SK-N-SH (cell line): ENCODE measurements around the gene NR2C2. TPM values are rescaled to one million over a fixed set of nuclear protein-coding genes. Genes with fewer than 3 reads are reported as not detected.

ENCODE experiments used
- CTCF ChIA-PET: fragments of 300-600, 350-600 bp; formaldehyde crosslinking; extraction: SDS; loops from one replicate; lab custom pipeline; 2021; lab: Yijun Ruan, JAX
- POLR2A ChIA-PET: fragments of 350-600 bp; sonication (Branson Sonifier 250); formaldehyde crosslinking; extraction: SDS; loops from one replicate; lab custom pipeline; 2020; ENCODE audit warnings: antibody characterized with exemption, inconsistent platforms; lab: Yijun Ruan, JAX
- DNase-seq: peaks from one replicate; pipeline ENCODE4 v3.0.0; 2012
- H2AFZ ChIP-seq: fragments of 200-600 bp; sonication (generic); 2 replicates; pipeline ENCODE4 v1.8.1; 2016; ENCODE audit warnings: antibody characterized with exemption, mild to moderate bottlenecking, low read depth
- H3F3A ChIP-seq: fragments of 200-600 bp; sonication (generic); replicated peaks from 2 replicates; pipeline ENCODE3; 2016; ENCODE audit warnings: antibody characterized with exemption, mild to moderate bottlenecking; ENCODE audit not compliant: insufficient read depth
- H3K27ac ChIP-seq, 2 experiments: fragments of 200-500 bp in 1 of 2; fragments of 200-600 bp in 1 of 2; sonication (Bioruptor generic) in 1 of 2; sonication (generic), shearing (Covaris generic) in 1 of 2; 2 replicates each; pipeline versions ENCODE4 v1.5.1 to v1.6.1; 2014 to 2016; ENCODE audit warnings: low read depth in 2 of 2, inconsistent platforms in 1 of 2, low read length in 1 of 2, mild to moderate bottlenecking in 1 of 2, mixed read lengths in 1 of 2
- H3K27me3 ChIP-seq: fragments of 200-600 bp; sonication (generic), shearing (Covaris generic); 2 replicates; pipeline ENCODE4 v1.6.1; 2016; ENCODE audit warnings: mixed run types; ENCODE audit not compliant: insufficient read depth
- H3K36me3 ChIP-seq, 2 experiments: fragments of 200-500 bp in 1 of 2; fragments of 200-600 bp in 1 of 2; sonication (Bioruptor generic) in 1 of 2; sonication (generic) in 1 of 2; replicated peaks in 1 of 2; 2 replicates each; pipeline versions ENCODE3 to v1.5.1; 2014 to 2016; ENCODE audit warnings: low read length in 1 of 2, mild to moderate bottlenecking in 1 of 2; ENCODE audit not compliant: insufficient read depth in 2 of 2, control insufficient read depth in 1 of 2
- H3K4me1 ChIP-seq, 2 experiments: fragments of 200-500 bp in 1 of 2; fragments of 200-600 bp in 1 of 2; sonication (Bioruptor generic) in 1 of 2; sonication (generic), shearing (Covaris generic) in 1 of 2; 2 replicates each; pipeline versions ENCODE4 v1.5.1 to v1.6.1; 2014 to 2016; ENCODE audit warnings: low read depth in 1 of 2, low read length in 1 of 2, mixed run types in 1 of 2; ENCODE audit not compliant: insufficient read depth in 2 of 2, control insufficient read depth in 1 of 2
- H3K4me2 ChIP-seq: fragments of 200-600 bp; sonication (generic), shearing (Covaris generic); 2 replicates; pipeline ENCODE4 v1.6.1; 2017; ENCODE audit warnings: mixed run types
- H3K4me3 ChIP-seq, 2 experiments: fragments of 200-500 bp in 1 of 2; fragments of 200-600 bp in 1 of 2; sonication (Bioruptor generic) in 1 of 2; sonication (generic), shearing (Covaris generic) in 1 of 2; 2 replicates each; pipeline versions ENCODE4 v1.5.1 to v1.8.1; 2014 to 2016; ENCODE audit warnings: low read depth in 2 of 2, inconsistent platforms in 1 of 2, low read length in 1 of 2, mild to moderate bottlenecking in 1 of 2, mixed read lengths in 1 of 2, moderate library complexity in 1 of 2
- H3K79me2 ChIP-seq: fragments of 200-600 bp; sonication (generic); 2 replicates; pipeline ENCODE4 v1.8.1; 2017; ENCODE audit warnings: mild to moderate bottlenecking; ENCODE audit not compliant: insufficient read depth
- H3K9ac ChIP-seq: fragments of 200-600 bp; sonication (generic); 2 replicates; pipeline ENCODE4 v1.6.1; 2017; ENCODE audit warnings: mixed run types
- H3K9me2 ChIP-seq: fragments of 200-600 bp; sonication (generic); 2 replicates; pipeline ENCODE4 v1.6.1; 2017; ENCODE audit warnings: mixed run types
- H3K9me3 ChIP-seq: fragments of 200-600 bp; sonication (generic); 2 replicates; pipeline ENCODE4 v1.6.1; 2017; ENCODE audit warnings: mixed run types, mild to moderate bottlenecking, moderate library complexity
- H4K20me1 ChIP-seq: fragments of 200-600 bp; sonication (generic); 2 replicates; pipeline ENCODE4 v1.6.1; 2017; ENCODE audit warnings: mild to moderate bottlenecking, mixed run types; ENCODE audit not compliant: insufficient read depth
- EP300 ChIP-seq, 2 experiments: IDR thresholded peaks; 2 replicates each; pipeline versions ENCODE4 v1.4.0 to v1.6.1; 2012; ENCODE audit warnings: borderline replicate concordance in 1 of 2, low read depth in 1 of 2, low read length in 1 of 2
- FOSL2 ChIP-seq: IDR thresholded peaks from 2 replicates; pipeline ENCODE4 v1.4.0; 2012; ENCODE audit warnings: low read depth, mild to moderate bottlenecking, moderate library complexity, borderline replicate concordance
- FOXM1 ChIP-seq: IDR thresholded peaks from 2 replicates; pipeline ENCODE4 v1.4.0; 2012; ENCODE audit warnings: low read depth, mild to moderate bottlenecking
- JUND ChIP-seq: IDR thresholded peaks from 2 replicates; pipeline ENCODE4 v1.4.0; 2012
- NFIC ChIP-seq: IDR thresholded peaks from 2 replicates; pipeline ENCODE4 v1.4.0; 2012; ENCODE audit warnings: borderline replicate concordance
- TCF12 ChIP-seq: IDR thresholded peaks from 2 replicates; pipeline ENCODE4 v1.4.0; 2012
- WGBS: methylation state at CpG from one replicate; pipeline ENCODE4 v1.1.6; 2017; ENCODE audit warnings: low lambda C conversion rate; 5-methylcytosine and 5-hydroxymethylcytosine counted together
- polyA plus RNA-seq, 3 experiments: library from polyadenylated mRNA; depleted of rRNA; stranded (reverse); fragments of >200 nt; gene quantifications; 2 replicates each; pipeline ENCODE4 v1.2.3, GENCODE V29; 2012
- TF ChIP-seq, protein P1 (sequence below): IDR thresholded peaks from 2 replicates; pipeline ENCODE4 v1.4.0; 2012; ENCODE audit warnings: low read depth, borderline replicate concordance
- TF ChIP-seq, protein P2 (sequence below): fragments of 200-600 bp; sonication (generic); IDR thresholded peaks from 2 replicates; pipeline ENCODE4 v1.6.1; 2017; ENCODE audit warnings: antibody characterized with exemption, mild to moderate bottlenecking, moderate library complexity
- TF ChIP-seq, protein P3 (sequence below): fragments of 150-350 bp; IDR thresholded peaks from 2 replicates; pipeline ENCODE4 v1.6.1; 2016; ENCODE audit warnings: mild to moderate bottlenecking, low read depth, low read length

The NR2C2 gene
- polyA plus RNA-seq, 1 of the 3 experiments (the other 2 are of a cell fraction): 13.1 TPM

DNA sequence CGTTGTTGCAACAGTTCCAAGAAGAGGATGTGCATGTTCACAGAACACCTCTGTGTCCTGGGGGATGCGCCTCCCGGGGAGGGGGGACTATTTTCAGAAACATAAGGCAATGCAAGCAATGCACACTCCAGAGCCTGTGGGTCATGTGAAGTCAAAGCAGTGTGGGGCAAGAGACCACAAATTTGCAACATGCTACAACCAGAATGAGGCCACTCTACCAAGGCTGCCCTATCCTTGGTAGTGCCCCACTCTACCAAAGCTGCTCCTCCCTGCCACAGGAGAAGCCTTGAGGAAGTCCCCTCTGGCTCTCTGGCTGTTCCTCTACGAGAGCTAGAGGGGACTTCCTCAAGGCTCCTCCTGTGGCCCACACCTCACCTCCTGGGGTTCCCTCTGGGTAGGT is 8.4 kb upstream of the NR2C2 start:
- 86% methylated on average over 4 of the region's 4 CpGs for WGBS
- CTCF ChIA-PET: interaction anchor here (1.2 to 1.6 kb wide), 2 partner anchors 12 to 241 kb away, joined by 3 to 9 read pairs; no protein-coding TSS in a partner anchor
- POLR2A ChIA-PET: no interaction called here
- peaks cover 0 to 4% of the 10 kb centered on the region in 2 experiments; a peak in 1 of 4 replicates for H3K4me1 ChIP-seq
- no peaks in the 10 kb centered on the region for H3K9me2 ChIP-seq
- peaks cover 16% of the 10 kb centered on the region for H4K20me1 ChIP-seq
- H3K4me3 ChIP-seq: no peak overlapping the region
- H3K79me2 ChIP-seq: peaks cover 12% of the 10 kb centered on the region; the same call in 1 of the 2 replicates
- H3K36me3 ChIP-seq: peaks cover 11 to 16% of the 10 kb centered on the region in 2 experiments
- no peak overlapping the region for H3K27ac ChIP-seq
- TF ChIP-seq FOSL2 (no peak), TCF12 (no peak), EP300 (IDR thresholded peaks at IDR 0.05; ENCODE audit: borderline replicate concordance in 1 of 2, low read depth in 1 of 2, low read length in 1 of 2) (no peak), FOXM1 (no peak), JUND (no peak), NFIC (no peak)
- TF ChIP-seq, protein P1, sequence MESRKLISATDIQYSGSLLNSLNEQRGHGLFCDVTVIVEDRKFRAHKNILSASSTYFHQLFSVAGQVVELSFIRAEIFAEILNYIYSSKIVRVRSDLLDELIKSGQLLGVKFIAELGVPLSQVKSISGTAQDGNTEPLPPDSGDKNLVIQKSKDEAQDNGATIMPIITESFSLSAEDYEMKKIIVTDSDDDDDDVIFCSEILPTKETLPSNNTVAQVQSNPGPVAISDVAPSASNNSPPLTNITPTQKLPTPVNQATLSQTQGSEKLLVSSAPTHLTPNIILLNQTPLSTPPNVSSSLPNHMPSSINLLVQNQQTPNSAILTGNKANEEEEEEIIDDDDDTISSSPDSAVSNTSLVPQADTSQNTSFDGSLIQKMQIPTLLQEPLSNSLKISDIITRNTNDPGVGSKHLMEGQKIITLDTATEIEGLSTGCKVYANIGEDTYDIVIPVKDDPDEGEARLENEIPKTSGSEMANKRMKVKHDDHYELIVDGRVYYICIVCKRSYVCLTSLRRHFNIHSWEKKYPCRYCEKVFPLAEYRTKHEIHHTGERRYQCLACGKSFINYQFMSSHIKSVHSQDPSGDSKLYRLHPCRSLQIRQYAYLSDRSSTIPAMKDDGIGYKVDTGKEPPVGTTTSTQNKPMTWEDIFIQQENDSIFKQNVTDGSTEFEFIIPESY: no peak
- TF ChIP-seq, protein P2, sequence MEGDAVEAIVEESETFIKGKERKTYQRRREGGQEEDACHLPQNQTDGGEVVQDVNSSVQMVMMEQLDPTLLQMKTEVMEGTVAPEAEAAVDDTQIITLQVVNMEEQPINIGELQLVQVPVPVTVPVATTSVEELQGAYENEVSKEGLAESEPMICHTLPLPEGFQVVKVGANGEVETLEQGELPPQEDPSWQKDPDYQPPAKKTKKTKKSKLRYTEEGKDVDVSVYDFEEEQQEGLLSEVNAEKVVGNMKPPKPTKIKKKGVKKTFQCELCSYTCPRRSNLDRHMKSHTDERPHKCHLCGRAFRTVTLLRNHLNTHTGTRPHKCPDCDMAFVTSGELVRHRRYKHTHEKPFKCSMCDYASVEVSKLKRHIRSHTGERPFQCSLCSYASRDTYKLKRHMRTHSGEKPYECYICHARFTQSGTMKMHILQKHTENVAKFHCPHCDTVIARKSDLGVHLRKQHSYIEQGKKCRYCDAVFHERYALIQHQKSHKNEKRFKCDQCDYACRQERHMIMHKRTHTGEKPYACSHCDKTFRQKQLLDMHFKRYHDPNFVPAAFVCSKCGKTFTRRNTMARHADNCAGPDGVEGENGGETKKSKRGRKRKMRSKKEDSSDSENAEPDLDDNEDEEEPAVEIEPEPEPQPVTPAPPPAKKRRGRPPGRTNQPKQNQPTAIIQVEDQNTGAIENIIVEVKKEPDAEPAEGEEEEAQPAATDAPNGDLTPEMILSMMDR: no peak
- no peak for DNase-seq
- no peaks in the 10 kb centered on the region for H3K9me3 ChIP-seq
- no peak overlapping the region for H2AFZ ChIP-seq
- no peak overlapping the region for H3K9ac ChIP-seq
- H3F3A ChIP-seq: no peaks in the 10 kb centered on the region
- no peaks in the 10 kb centered on the region for H3K27me3 ChIP-seq
- H3K4me2 ChIP-seq: no peak overlapping the region

DNA sequence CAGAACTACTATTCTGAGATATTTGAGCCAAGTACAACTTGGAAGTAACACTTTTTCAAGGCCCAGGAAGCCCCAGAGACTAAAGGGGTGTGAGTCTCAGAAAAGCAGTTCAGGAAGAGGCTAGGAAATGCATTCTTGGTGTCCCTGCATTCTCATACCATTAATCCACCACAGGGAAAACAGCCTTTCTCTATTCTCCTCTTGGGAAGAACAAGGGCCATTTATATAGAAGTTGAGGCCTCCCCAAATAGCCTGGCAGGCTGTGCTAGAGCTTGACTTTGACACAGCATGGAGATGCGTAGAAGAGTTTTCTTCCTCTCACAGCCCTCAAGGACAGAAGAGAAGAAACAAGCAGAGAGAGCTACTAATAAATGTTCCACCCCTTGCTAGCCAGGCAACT is 5.5 kb upstream of the NR2C2 start:
- no peak overlapping the region for H2AFZ ChIP-seq
- peaks cover 0 to 9% of the 10 kb centered on the region in 2 experiments; a peak in 2 of 4 replicates for H3K4me1 ChIP-seq
- peaks cover 20% of the 10 kb centered on the region for H4K20me1 ChIP-seq
- WGBS: 100% methylated on average over 1 of the region's 1 CpG
- no peaks in the 10 kb centered on the region for H3K27me3 ChIP-seq
- no peak overlapping the region for H3K4me3 ChIP-seq
- H3K9me3 ChIP-seq: no peaks in the 10 kb centered on the region
- CTCF ChIA-PET: interaction anchor here (1.3 kb wide), 1 partner anchor 456 kb away, joined by 3 read pairs; no protein-coding TSS in a partner anchor
- no peak overlapping the region for H3K27ac ChIP-seq
- POLR2A ChIA-PET: no interaction called here
- DNase-seq: no peak
- TF ChIP-seq, protein P3, sequence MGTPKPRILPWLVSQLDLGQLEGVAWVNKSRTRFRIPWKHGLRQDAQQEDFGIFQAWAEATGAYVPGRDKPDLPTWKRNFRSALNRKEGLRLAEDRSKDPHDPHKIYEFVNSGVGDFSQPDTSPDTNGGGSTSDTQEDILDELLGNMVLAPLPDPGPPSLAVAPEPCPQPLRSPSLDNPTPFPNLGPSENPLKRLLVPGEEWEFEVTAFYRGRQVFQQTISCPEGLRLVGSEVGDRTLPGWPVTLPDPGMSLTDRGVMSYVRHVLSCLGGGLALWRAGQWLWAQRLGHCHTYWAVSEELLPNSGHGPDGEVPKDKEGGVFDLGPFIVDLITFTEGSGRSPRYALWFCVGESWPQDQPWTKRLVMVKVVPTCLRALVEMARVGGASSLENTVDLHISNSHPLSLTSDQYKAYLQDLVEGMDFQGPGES: no peak
- TF ChIP-seq TCF12: no peak
- peaks cover 7% of the 10 kb centered on the region for H3F3A ChIP-seq
- H3K79me2 ChIP-seq: peaks cover 41% of the 10 kb centered on the region
- H3K36me3 ChIP-seq: peaks cover 24 to 34% of the 10 kb centered on the region in 2 experiments
- no peaks in the 10 kb centered on the region for H3K9me2 ChIP-seq
- H3K4me2 ChIP-seq: no peak overlapping the region
- H3K9ac ChIP-seq: no peak overlapping the region
